Stimulated activated CD4-positive, alpha-beta T cell treated with anti-CD3 and anti-CD28 coated beads, Interleukin-12 subunit alpha, Interleukin-12 subunit beta, amount 100 ng/mL, for 4 hours (primary cell): ENCODE measurements around the gene PLEKHF1.
"Not testable (repeated sequence)": the region's sequence is repeated elsewhere in the genome, so short reads cannot be mapped to it uniquely, and the experiment has no call there.

Experiments used
- DNase-seq: peaks from one replicate; pipeline ENCODE4 v3.0.0-alpha.2; 2020

Gene PLEKHF1

GRCh38 chr19:29704562-29705558 lies 39.6 kb downstream of the PLEKHF1 start:
- DNase-seq = no peak

- no peak for DNase-seq
These were observed 40.4 kb downstream of the PLEKHF1 start for GRCh38 chr19:29705706-29706105.

GRCh38 chr19:29706635-29707034 lies 41.4 kb downstream of the PLEKHF1 start:
- DNase-seq = no peak

DNA sequence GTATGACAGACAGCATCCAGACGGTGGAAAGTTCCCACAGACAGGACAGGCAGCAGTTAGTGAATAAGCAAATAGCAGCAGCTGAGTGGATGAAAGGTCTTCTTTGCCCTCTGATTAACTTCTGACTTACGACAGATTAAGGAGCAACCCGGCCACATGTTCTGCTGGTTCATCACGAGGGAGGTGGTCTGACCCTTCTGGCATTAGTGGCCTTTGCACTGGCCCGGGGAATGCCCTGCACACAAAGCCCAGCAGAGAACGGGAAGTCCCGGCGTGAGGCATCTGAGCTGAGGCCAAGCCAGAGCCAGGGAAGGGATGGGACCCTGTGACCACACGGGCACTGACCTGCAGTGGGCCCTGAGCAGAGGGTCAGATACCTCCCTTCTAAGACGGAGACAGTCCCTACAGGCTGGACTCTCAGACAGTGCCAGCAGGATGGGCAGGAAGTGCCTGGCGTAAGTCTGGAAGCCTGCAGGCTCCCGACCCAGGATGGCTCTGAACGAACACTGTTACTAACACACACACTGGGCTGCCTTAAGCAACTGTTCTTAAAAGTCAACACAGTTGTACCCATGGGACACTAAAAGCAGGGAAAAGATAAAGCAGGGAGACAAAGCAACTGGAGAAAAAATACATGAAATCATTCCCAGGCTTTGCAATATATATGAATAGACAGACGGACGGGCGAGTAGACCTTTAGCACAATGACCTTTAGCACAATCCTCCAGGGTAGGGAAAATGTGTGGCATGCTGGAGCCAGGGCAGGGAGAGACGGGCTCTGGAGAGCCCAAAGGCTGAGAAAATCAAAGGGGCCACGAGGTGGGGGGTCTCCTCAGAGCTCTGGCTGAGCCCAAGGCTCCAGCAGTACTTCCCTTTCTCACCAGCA lies 43.5 kb downstream of the PLEKHF1 start:
- no peak for DNase-seq

GRCh38 chr19:29709440-29709798 lies 44.2 kb downstream of the PLEKHF1 start:
- DNase-seq = not testable (repeated sequence)

DNA sequence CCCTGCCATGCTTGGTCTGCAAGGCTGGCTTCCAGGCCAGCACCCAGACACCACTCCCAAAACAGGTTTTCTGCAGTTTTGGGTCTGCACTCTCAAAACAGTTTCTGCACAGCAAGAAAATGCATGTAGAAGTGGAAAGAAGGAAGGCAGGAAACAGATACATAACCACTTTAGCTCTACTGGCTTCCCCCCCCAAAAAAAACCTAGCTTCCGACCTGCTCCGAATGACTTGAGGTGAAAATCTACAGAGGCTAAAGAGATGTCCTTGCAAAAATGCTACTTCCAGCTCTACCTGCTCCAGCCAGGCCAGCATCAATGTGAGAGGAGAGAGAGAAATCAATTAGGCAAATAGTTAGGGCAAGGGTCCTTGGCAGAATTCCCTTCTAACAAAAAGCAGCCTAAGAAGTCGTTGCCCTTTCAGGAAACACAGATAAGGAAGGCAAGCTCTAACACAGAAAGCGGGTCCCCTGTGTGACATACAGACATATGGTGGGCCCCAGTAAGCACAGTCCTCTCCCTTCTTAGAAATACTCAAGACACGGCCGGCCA lies 46.4 kb downstream of the PLEKHF1 start:
- no peak for DNase-seq

- no peak for DNase-seq
These were observed 47.7 kb downstream of the PLEKHF1 start for GRCh38 chr19:29712744-29713516.

GRCh38 chr19:29714371-29714952 lies 49.2 kb downstream of the PLEKHF1 start:
- DNase-seq = no peak

GRCh38 chr19:29714953-29715700 lies 49.9 kb downstream of the PLEKHF1 start, which contains the start of gene C19orf12:
C19orf12 (minus strand) TSS chr19:29715261; CDS start chr19:29708413, 6,848 bp downstream.
- DNase-seq = peak; percentile 65

- no peak for DNase-seq
These were observed 50.7 kb downstream of the PLEKHF1 start for GRCh38 chr19:29715701-29716581.

DNA sequence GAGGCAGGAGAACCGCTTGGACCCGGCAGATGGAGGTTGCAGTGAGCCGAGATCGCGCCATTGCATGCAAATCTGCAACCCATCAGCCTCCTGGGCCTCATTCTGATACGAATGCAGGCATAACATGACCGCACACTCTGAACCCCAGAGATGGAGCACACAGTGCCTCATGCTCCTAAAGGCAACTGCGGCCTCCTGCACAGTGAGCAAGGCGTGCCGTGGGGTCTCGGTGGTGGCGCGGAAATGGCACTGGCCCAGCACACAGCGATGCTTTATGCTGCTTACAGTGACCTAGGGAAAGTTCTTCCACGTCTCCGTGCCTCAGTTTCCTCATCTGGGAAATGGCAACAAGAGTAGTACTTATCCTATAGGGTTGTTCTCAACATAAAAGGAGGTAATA lies 51.8 kb downstream of the PLEKHF1 start:
- DNase-seq = no peak

DNA sequence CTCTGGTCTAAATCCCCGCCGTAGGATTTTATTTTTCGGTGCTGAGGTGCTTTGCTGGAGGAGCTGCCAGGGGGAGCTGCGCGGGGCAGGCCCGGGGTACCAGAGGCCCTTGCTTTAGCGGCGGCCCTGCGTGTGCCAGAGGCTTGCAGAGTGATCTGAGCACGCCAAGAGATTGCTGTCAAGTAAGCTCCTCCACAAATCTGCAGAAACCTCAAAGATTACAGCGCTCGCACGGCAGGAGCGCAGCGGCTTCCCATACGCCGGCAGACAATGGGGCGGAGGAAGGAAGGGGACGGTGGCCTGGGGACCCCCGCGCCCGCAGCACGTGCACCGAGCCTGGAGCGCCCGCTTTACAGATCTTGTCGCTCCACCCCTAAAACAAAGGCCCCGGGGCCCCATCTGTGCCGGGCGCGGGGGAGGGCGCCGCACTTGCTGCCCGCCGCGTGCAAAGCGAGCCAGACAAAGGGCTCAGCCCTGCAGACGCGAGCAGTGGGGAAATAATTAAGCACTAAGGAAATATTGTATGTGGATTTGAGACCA lies 58.9 kb downstream of the PLEKHF1 start:
- peak; percentile 33 for DNase-seq

DNA sequence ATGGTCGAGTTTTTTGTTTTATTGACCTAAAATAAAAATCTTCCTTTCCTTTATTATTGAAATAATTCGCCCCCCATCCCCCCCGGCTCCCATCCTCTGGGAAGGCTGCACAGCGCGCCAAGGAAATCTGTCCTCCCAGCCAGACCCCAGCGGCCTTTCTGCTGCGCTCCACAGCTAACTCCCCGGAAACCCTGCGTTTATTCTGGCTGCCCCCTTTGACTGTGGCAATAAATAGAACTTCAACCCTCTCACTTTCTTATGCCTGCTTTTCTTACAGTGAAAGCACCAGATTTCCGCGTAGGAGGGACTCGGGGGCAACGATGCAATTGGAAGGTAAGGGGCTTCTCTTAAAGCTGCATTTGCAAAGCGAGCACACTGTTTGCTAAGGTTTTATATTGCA lies 59.5 kb downstream of the PLEKHF1 start:
- no peak for DNase-seq
